Panc1 (cell line): ENCODE measurements around the gene SLC6A8.
"Not testable (repeated sequence)": the region's sequence is repeated elsewhere in the genome, so short reads cannot be mapped to it uniquely, and the experiment has no call there.

Experiments used
- CTCF ChIP-seq: fragments of 450-650 bp; IDR thresholded peaks from 2 replicates; pipeline ENCODE4 v1.5.1; 2017; ENCODE audit warnings: mild to moderate bottlenecking
- POLR2AphosphoS5 ChIP-seq: IDR thresholded peaks from 2 replicates; pipeline ENCODE4 v1.6.1; 2012; ENCODE audit warnings: mild to moderate bottlenecking, low read depth, low read length, moderate library complexity

GRCh38 chrX:153699784-153700371, 12.2 kb downstream of the SLC6A8 start:
- not testable (repeated sequence) for TF ChIP-seq CTCF, POLR2AphosphoS5
